Measurements from ENCODE around the gene FPR2. TPM values are rescaled to one million over a fixed set of nuclear protein-coding genes. Genes with fewer than 3 reads are reported as not detected.

Gene FPR2
- total RNA-seq, 1 donor from 2014 or later: not detected

- Histone ChIP-seq H3K79me2 (ENCODE audit: insufficient read depth, low read length) (no peaks in the 10 kb centered on the region), H3K9ac (ENCODE audit: low read length) (no peak overlapping the region), H3K27me3 (ENCODE audit: insufficient read depth, low read length) (peaks cover 4% of the 10 kb centered on the region), H3K27ac (ENCODE audit: low read depth, low read length) (no peak overlapping the region), H2AFZ (ENCODE audit: low read depth, low read length) (no peak overlapping the region), H3K36me3 (ENCODE audit: insufficient read depth, low read length) (no peaks in the 10 kb centered on the region), H3K4me1 (ENCODE audit: insufficient read depth, low read length) (no peaks in the 10 kb centered on the region), H3K4me2 (ENCODE audit: low read length) (no peak overlapping the region), H4K20me1 (ENCODE audit: insufficient read depth, low read length) (no peaks in the 10 kb centered on the region), H3K4me3 (ENCODE audit: insufficient read depth, low read depth, low read length) (no peak overlapping the region), H3K9me3 (ENCODE audit: insufficient read depth, low read depth, low read length) (no peaks in the 10 kb centered on the region)
- no peak for DNase-seq (ENCODE audit: low read depth)
- Mint-ChIP-seq H3K27me3 (ENCODE audit: low read depth, unreplicated experiment) (peaks cover 34% of the 10 kb centered on the region), H3K4me1 (ENCODE audit: low read depth, unreplicated experiment) (no peaks in the 10 kb centered on the region), H3K4me3 (ENCODE audit: unreplicated experiment) (no peak overlapping the region), H3K9me3 (ENCODE audit: unreplicated experiment) (no peaks in the 10 kb centered on the region), H3K36me3 (ENCODE audit: low read depth, unreplicated experiment) (no peaks in the 10 kb centered on the region), H3K27ac (ENCODE audit: unreplicated experiment) (no peak overlapping the region)
- no peak for TF ChIP-seq CTCF (IDR thresholded peaks at IDR 0.05; ENCODE audit: insufficient read depth, low read depth, low read length)
- TF ChIP-seq EZH2 (IDR thresholded peaks at IDR 0.05; ENCODE audit: insufficient read depth, low read length): no peak
- no peak for FAIRE-seq
These were observed 18.2 kb downstream of the FPR2 start for GRCh38 chr19:51779181-51779580.

- H3K4me2 ChIP-seq (ENCODE audit: low read length): no peak overlapping the region
- DNase-seq (ENCODE audit: low read depth) (no peak), FAIRE-seq (no peak)
- Mint-ChIP-seq H3K27ac (ENCODE audit: unreplicated experiment) (no peak overlapping the region), H3K4me3 (ENCODE audit: unreplicated experiment) (no peak overlapping the region), H3K36me3 (ENCODE audit: low read depth, unreplicated experiment) (no peaks in the 10 kb centered on the region), H3K27me3 (ENCODE audit: low read depth, unreplicated experiment) (peaks cover 34% of the 10 kb centered on the region), H3K9me3 (ENCODE audit: unreplicated experiment) (no peaks in the 10 kb centered on the region), H3K4me1 (ENCODE audit: low read depth, unreplicated experiment) (no peaks in the 10 kb centered on the region)
- TF ChIP-seq CTCF (IDR thresholded peaks at IDR 0.05; ENCODE audit: insufficient read depth, low read depth, low read length): no peak
- no peak for TF ChIP-seq EZH2 (IDR thresholded peaks at IDR 0.05; ENCODE audit: insufficient read depth, low read length)
- H3K36me3 ChIP-seq (ENCODE audit: insufficient read depth, low read length): no peaks in the 10 kb centered on the region
- H3K9me3 ChIP-seq (ENCODE audit: insufficient read depth, low read depth, low read length): no peaks in the 10 kb centered on the region
- no peaks in the 10 kb centered on the region for H4K20me1 ChIP-seq (ENCODE audit: insufficient read depth, low read length)
- peaks cover 4% of the 10 kb centered on the region for H3K27me3 ChIP-seq (ENCODE audit: insufficient read depth, low read length)
- no peaks in the 10 kb centered on the region for H3K79me2 ChIP-seq (ENCODE audit: insufficient read depth, low read length)
- H3K9ac ChIP-seq (ENCODE audit: low read length): no peak overlapping the region
- no peak overlapping the region for H3K27ac ChIP-seq (ENCODE audit: low read depth, low read length)
- H3K4me1 ChIP-seq (ENCODE audit: insufficient read depth, low read length): no peaks in the 10 kb centered on the region
- no peak overlapping the region for H2AFZ ChIP-seq (ENCODE audit: low read depth, low read length)
- H3K4me3 ChIP-seq (ENCODE audit: insufficient read depth, low read depth, low read length): no peak overlapping the region
These were observed 18.7 kb downstream of the FPR2 start for GRCh38 chr19:51779703-51780102.

GRCh38 chr19:51780270-51780669, 19.3 kb downstream of the FPR2 start:
- Mint-ChIP-seq H3K9me3 (ENCODE audit: unreplicated experiment) (no peaks in the 10 kb centered on the region), H3K27me3 (ENCODE audit: low read depth, unreplicated experiment) (peaks cover 32% of the 10 kb centered on the region), H3K4me1 (ENCODE audit: low read depth, unreplicated experiment) (no peaks in the 10 kb centered on the region), H3K36me3 (ENCODE audit: low read depth, unreplicated experiment) (no peaks in the 10 kb centered on the region), H3K27ac (ENCODE audit: unreplicated experiment) (no peak overlapping the region), H3K4me3 (ENCODE audit: unreplicated experiment) (no peak overlapping the region)
- Histone ChIP-seq H3K27me3 (ENCODE audit: insufficient read depth, low read length) (peaks cover 4% of the 10 kb centered on the region), H3K79me2 (ENCODE audit: insufficient read depth, low read length) (no peaks in the 10 kb centered on the region), H3K4me3 (ENCODE audit: insufficient read depth, low read depth, low read length) (no peak overlapping the region), H3K9ac (ENCODE audit: low read length) (no peak overlapping the region), H3K9me3 (ENCODE audit: insufficient read depth, low read depth, low read length) (no peaks in the 10 kb centered on the region), H3K4me2 (ENCODE audit: low read length) (no peak overlapping the region), H3K4me1 (ENCODE audit: insufficient read depth, low read length) (no peaks in the 10 kb centered on the region), H3K27ac (ENCODE audit: low read depth, low read length) (no peak overlapping the region), H4K20me1 (ENCODE audit: insufficient read depth, low read length) (no peaks in the 10 kb centered on the region), H2AFZ (ENCODE audit: low read depth, low read length) (no peak overlapping the region), H3K36me3 (ENCODE audit: insufficient read depth, low read length) (no peaks in the 10 kb centered on the region)
- no peak for TF ChIP-seq EZH2 (IDR thresholded peaks at IDR 0.05; ENCODE audit: insufficient read depth, low read length)
- TF ChIP-seq CTCF (IDR thresholded peaks at IDR 0.05; ENCODE audit: insufficient read depth, low read depth, low read length): no peak
- FAIRE-seq (no peak), DNase-seq (ENCODE audit: low read depth) (no peak)

Measured in astrocyte (in vitro differentiated cells and primary cell).